ENCODE measurements around the gene ADGRF1. TPM values are rescaled to one million over a fixed set of nuclear protein-coding genes. Genes with fewer than 3 reads are reported as not detected.

Gene ADGRF1
- total RNA-seq, 2 donors from 2014 or later: 1.7 to 2.0 TPM

DNA sequence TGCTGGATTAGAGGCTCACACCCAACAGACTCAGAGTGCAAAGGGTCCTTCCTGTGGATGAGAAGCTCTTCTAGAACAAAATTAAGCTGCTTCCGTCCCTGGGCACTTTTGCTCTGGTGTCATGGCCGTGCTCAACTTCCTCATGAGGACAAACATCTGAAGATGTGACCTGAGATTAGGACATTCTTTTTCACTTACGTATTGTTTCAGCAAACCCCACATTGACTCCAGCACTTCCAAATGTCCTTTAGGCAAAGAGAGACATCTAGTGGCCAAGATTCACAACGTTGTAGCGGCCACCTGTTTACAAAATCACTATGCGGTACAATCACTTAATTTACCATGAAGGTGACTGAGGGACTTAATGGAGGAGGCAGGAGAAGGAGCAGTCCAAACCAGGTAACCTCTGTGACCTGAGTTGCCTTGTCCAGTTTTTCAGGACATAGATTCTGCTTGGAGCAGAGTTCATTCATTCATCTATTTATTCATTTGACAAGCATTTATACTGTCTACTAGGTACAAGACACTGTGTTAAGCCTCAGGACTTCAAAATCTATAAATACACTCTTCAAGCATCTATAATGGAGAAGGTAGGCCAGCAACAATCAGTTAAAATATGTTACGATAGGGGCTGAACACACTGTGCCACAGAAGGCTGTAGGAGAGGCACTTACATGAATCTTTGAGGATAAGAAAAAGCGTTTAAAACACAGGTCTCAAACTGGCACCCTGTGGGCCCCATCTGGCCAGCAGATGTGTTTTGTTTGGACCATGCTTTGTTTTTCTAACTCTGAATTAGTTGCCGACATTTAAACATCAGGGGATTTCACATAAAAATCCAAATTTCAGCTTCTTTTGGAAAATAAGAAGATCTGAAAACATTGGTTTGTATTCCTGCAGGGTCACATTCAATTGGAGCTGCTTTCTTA is 5.6 kb upstream of the ADGRF1 start:
- H3K9me3 ChIP-seq: no peaks in the 10 kb centered on the region
- no peaks in the 10 kb centered on the region for H3K36me3 ChIP-seq
- intact Hi-C loops (cut with DNase I): loop anchor here (10.0 kb wide), 1 partner anchor 53 kb away; no protein-coding TSS in a partner anchor
- no peak overlapping the region for H3K4me3 ChIP-seq
- H3K4me1 ChIP-seq: no peaks in the 10 kb centered on the region
- H3K9ac ChIP-seq (ENCODE audit: low read depth in 2 of 2, low read length in 2 of 2): no peak overlapping the region
- TF ChIP-seq, protein P1, sequence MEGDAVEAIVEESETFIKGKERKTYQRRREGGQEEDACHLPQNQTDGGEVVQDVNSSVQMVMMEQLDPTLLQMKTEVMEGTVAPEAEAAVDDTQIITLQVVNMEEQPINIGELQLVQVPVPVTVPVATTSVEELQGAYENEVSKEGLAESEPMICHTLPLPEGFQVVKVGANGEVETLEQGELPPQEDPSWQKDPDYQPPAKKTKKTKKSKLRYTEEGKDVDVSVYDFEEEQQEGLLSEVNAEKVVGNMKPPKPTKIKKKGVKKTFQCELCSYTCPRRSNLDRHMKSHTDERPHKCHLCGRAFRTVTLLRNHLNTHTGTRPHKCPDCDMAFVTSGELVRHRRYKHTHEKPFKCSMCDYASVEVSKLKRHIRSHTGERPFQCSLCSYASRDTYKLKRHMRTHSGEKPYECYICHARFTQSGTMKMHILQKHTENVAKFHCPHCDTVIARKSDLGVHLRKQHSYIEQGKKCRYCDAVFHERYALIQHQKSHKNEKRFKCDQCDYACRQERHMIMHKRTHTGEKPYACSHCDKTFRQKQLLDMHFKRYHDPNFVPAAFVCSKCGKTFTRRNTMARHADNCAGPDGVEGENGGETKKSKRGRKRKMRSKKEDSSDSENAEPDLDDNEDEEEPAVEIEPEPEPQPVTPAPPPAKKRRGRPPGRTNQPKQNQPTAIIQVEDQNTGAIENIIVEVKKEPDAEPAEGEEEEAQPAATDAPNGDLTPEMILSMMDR (IDR thresholded peaks at IDR 0.05): peak; percentile 54
- no peaks in the 10 kb centered on the region for H3K27me3 ChIP-seq
- H3K27ac ChIP-seq: no peak overlapping the region
- peak; percentile 60 for DNase-seq

DNA sequence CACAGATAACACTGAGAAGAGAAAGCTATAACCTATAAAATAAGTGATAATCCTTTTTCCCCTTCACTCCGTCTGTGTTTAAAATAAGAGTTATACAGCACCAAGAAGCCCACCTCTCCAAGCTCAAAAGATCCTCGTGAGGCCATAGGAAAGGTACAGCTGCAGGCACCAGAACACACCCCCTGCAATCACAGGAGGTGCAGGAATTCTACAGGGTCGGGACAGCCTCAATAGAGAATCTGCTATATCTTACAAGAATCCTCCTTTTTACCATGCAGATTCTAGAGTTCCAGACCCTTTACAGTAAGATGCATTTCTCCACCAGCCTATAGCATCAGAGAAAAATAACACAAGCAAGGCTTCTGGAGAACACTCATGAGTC is 5.0 kb upstream of the ADGRF1 start:
- no peak overlapping the region for H3K27ac ChIP-seq
- H3K4me1 ChIP-seq: no peaks in the 10 kb centered on the region
- intact Hi-C loops (cut with DNase I): loop anchor here (10.0 kb wide), 1 partner anchor 52 kb away; no protein-coding TSS in a partner anchor
- H3K27me3 ChIP-seq: no peaks in the 10 kb centered on the region
- TF ChIP-seq, protein P1 (IDR thresholded peaks at IDR 0.05): no peak
- H3K9ac ChIP-seq (ENCODE audit: low read depth in 2 of 2, low read length in 2 of 2): no peak overlapping the region
- H3K4me3 ChIP-seq: no peak overlapping the region
- H3K9me3 ChIP-seq: no peaks in the 10 kb centered on the region
- H3K36me3 ChIP-seq: no peaks in the 10 kb centered on the region
- no peak for DNase-seq

DNA sequence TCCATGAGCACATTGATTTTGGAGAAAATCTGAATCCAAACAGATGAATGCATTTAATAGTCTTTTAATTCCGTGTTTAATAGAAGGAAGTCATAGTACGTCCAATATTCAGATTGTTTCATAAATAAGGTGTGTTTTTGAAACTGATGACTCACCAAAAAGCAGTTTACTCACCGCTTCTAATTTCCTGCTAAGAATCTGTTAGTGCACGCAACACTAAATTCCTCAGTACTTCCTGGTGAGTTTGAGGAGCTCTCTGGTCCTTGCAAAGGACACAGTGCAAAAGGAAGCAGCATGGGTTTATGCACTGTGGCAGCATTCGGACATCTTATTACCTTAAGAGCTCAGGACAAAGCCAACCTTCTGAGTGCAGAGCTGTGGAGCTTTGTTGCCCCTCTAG is 2.3 kb upstream of the ADGRF1 start:
- Histone ChIP-seq H3K4me1 (no peaks in the 10 kb centered on the region), H3K27me3 (no peaks in the 10 kb centered on the region), H3K9ac (ENCODE audit: low read depth in 2 of 2, low read length in 2 of 2) (no peak overlapping the region), H3K4me3 (no peak overlapping the region), H3K9me3 (no peaks in the 10 kb centered on the region), H3K36me3 (no peaks in the 10 kb centered on the region), H3K27ac (peak overlapping the region; percentile 14)
- peak; percentile 27 for DNase-seq
- TF ChIP-seq, protein P1 (IDR thresholded peaks at IDR 0.05): no peak
- intact Hi-C loops (cut with DNase I): loop anchor here (5.0 to 10.0 kb wide), 2 partner anchors 50 to 192 kb away; no protein-coding TSS in a partner anchor

DNA sequence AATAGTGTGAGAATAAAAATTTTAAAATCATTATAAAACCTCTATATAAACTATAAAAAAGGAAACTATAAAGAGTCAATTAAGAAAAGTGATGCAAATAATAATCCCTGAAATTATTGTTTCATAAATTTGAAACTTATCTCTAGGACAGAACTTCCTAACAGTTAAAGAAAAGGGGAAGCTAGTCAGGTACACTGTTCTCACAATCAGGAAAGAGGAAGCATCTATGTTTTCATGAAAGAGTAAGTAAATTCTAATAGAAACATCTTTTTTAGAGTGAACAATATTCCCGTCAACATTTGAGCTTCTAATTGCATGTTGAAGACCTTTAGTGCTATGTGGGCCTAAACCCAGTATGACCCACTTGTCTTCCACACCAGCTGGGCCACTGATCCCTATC is 1.2 kb upstream of the ADGRF1 start:
- TF ChIP-seq, protein P1 (IDR thresholded peaks at IDR 0.05): no peak

DNA sequence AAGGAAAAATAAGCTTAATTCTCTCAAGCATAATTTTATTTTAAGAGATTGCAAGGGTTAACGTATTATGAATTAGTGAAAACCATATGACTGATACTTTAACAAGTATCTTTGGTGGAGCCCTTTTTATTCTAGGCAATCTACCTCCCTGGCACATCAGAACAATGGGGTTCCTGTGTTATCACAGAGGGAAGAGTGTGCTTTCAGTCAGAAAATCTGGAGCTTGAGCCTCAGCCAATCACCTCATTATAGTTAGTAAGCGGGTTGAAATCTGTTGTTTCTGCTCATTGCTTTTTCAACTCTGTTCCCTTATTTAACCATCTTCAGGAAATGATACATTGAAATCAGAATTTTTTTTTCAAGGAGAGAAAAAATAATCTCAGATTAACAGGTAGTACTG is 391 bp downstream of the ADGRF1 start:
- no peak overlapping the region for H3K27ac ChIP-seq
- H3K4me3 ChIP-seq: no peak overlapping the region

More for the DNA sequence above, 1.2 kb upstream of the ADGRF1 start:
- no peak for DNase-seq
- intact Hi-C loops (cut with DNase I): loop anchor here (5.0 to 10.0 kb wide), 2 partner anchors 48 to 191 kb away; no protein-coding TSS in a partner anchor
- Histone ChIP-seq H3K9ac (ENCODE audit: low read depth in 2 of 2, low read length in 2 of 2) (no peak overlapping the region), H3K36me3 (no peaks in the 10 kb centered on the region), H3K4me3 (no peak overlapping the region), H3K27ac (no peak overlapping the region), H3K9me3 (no peaks in the 10 kb centered on the region), H3K27me3 (no peaks in the 10 kb centered on the region), H3K4me1 (no peaks in the 10 kb centered on the region)

More for the DNA sequence above, 391 bp downstream of the ADGRF1 start:
- H3K27me3 ChIP-seq: no peaks in the 10 kb centered on the region
- no peak for DNase-seq
- intact Hi-C loops (cut with DNase I): loop anchor here (5.0 to 10.0 kb wide), 2 partner anchors 47 to 189 kb away; no protein-coding TSS in a partner anchor
- no peaks in the 10 kb centered on the region for H3K9me3 ChIP-seq
- no peak overlapping the region for H3K9ac ChIP-seq (ENCODE audit: low read depth in 2 of 2, low read length in 2 of 2)
- no peaks in the 10 kb centered on the region for H3K4me1 ChIP-seq
- no peaks in the 10 kb centered on the region for H3K36me3 ChIP-seq
- TF ChIP-seq, protein P1 (IDR thresholded peaks at IDR 0.05): no peak

Measured in colonic mucosa (tissue), 4 donors.